ENCODE measurements around the gene MICAL2.

GRCh38 chr11:12083380-12083779, 27.0 kb upstream of the MICAL2 start:
- no peak for TF ChIP-seq TAF1 (IDR thresholded peaks at IDR 0.05; ENCODE audit: borderline replicate concordance, insufficient read depth, low read length)
- no peak for TF ChIP-seq POLR2AphosphoS5 (IDR thresholded peaks at IDR 0.05; ENCODE audit: low read depth, low read length)
- TF ChIP-seq SIN3A (IDR thresholded peaks at IDR 0.05; ENCODE audit: borderline replicate concordance, insufficient read depth, low read length): no peak

Data from PFSK-1 (cell line).